HepG2 (cell line): ENCODE data around the gene BACE1-AS. TPM values are rescaled to one million over a fixed set of nuclear protein-coding genes. Genes with fewer than 3 reads are reported as not detected.

ENCODE experiments used
- ARNT ChIP-seq: fragments of 450-650 bp; IDR thresholded peaks from 2 replicates; pipeline ENCODE4 v1.6.1; 2017
- HES4 ChIP-seq: sonication (generic); formaldehyde crosslinking; IDR thresholded peaks from 2 replicates; pipeline ENCODE4 v1.9.0; 2021; ENCODE audit warnings: mild to moderate bottlenecking, missing genetic modification reagents, borderline replicate concordance
- KDM5A ChIP-seq: fragments of 200-600 bp; sonication (generic); IDR thresholded peaks from 2 replicates; pipeline ENCODE4 v1.7.0; 2018; ENCODE audit warnings: antibody characterized with exemption, mild to moderate bottlenecking, low read length, borderline replicate concordance
- MZF1 ChIP-seq: sonication (generic); formaldehyde crosslinking; IDR thresholded peaks from 2 replicates; pipeline ENCODE4 v1.8.1; 2023; ENCODE audit warnings: mild to moderate bottlenecking, missing genetic modification reagents, borderline replicate concordance
- REPIN1 ChIP-seq: sonication (generic); formaldehyde crosslinking; IDR thresholded peaks from 2 replicates; pipeline ENCODE4 v1.8.0; 2022; ENCODE audit warnings: missing genetic modification reagents, low read depth, mild to moderate bottlenecking, borderline replicate concordance
- SP140L ChIP-seq: sonication (generic); formaldehyde crosslinking; IDR thresholded peaks from 2 replicates; pipeline ENCODE4 v1.4.0; 2020; ENCODE audit warnings: missing genetic modification reagents, borderline replicate concordance
- THYN1 ChIP-seq: sonication (generic); formaldehyde crosslinking; IDR thresholded peaks from 2 replicates; pipeline ENCODE4 v1.8.1; 2023; ENCODE audit warnings: low read depth, mild to moderate bottlenecking, moderate library complexity, missing genetic modification reagents, borderline replicate concordance
- ZNF17 ChIP-seq: sonication (generic); formaldehyde crosslinking; IDR thresholded peaks from 2 replicates; pipeline ENCODE4 v1.5.0; 2020; ENCODE audit warnings: mild to moderate bottlenecking, missing genetic modification reagents
- ZNF382 ChIP-seq: sonication (generic); formaldehyde crosslinking; IDR thresholded peaks from 2 replicates; pipeline ENCODE4 v1.5.0; 2020; ENCODE audit warnings: missing genetic modification reagents, mild to moderate bottlenecking, borderline replicate concordance
- polyA plus RNA-seq, 8 experiments: library from polyadenylated mRNA; depleted of rRNA in 3 of 8; stranded (reverse) in 7 of 8; unstranded in 1 of 8; fragments of >200 nt; fragmentation: Illumina TruSeq in 4 of 8; extraction: Trizol in 4 of 8; gene quantifications; 2 replicates each; pipeline versions ENCODE4 v1.2.1 to v1.2.3, GENCODE V29; 2011 to 2016; ENCODE audit warnings: low read depth in 4 of 8, missing spikeins in 1 of 8, mixed read lengths in 1 of 8; ENCODE audit not compliant: insufficient read depth in 1 of 8
- total RNA-seq, 5 experiments: library from RNA; depleted of rRNA; stranded (reverse); fragments of >200 nt; fragmentation: Illumina TruSeq; extraction: Trizol; gene quantifications; 2 replicates each; pipeline ENCODE4 v1.2.3, GENCODE V29; 2016; ENCODE audit warnings: low read depth in 1 of 5
- TF ChIP-seq, protein P1 (sequence below): sonication (generic); formaldehyde crosslinking; IDR thresholded peaks from 2 replicates; pipeline ENCODE4 v1.4.0; 2020; ENCODE audit warnings: missing genetic modification reagents, borderline replicate concordance
- TF ChIP-seq, protein P2 (sequence below): IDR thresholded peaks from 2 replicates; pipeline ENCODE4 v1.6.1; 2016; ENCODE audit warnings: low read depth
- TF ChIP-seq, protein P3 (sequence below): sonication (generic); formaldehyde crosslinking; IDR thresholded peaks from 2 replicates; pipeline ENCODE4 v1.4.0; 2020; ENCODE audit warnings: mild to moderate bottlenecking, missing genetic modification reagents, borderline replicate concordance
- TF ChIP-seq, protein P4 (sequence below): sonication (generic); formaldehyde crosslinking; IDR thresholded peaks from 2 replicates; pipeline ENCODE4 v1.5.0; 2020; ENCODE audit warnings: missing genetic modification reagents
- TF ChIP-seq, protein P5 (sequence below): sonication (generic); formaldehyde crosslinking; IDR thresholded peaks from 2 replicates; pipeline ENCODE4 v1.4.0; 2020; ENCODE audit warnings: missing genetic modification reagents, mild to moderate bottlenecking, borderline replicate concordance
- TF ChIP-seq, protein P6 (sequence below): IDR thresholded peaks from 2 replicates; pipeline ENCODE4 v1.6.1; 2016; ENCODE audit warnings: low read depth, control low read depth

The BACE1-AS gene
- total and polyA plus RNA-seq, 2 of the 13 experiments (the other 11 are each of a cell fraction or from before 2014, with no cell fraction given), result 2.0 to 3.9 TPM

DNA sequence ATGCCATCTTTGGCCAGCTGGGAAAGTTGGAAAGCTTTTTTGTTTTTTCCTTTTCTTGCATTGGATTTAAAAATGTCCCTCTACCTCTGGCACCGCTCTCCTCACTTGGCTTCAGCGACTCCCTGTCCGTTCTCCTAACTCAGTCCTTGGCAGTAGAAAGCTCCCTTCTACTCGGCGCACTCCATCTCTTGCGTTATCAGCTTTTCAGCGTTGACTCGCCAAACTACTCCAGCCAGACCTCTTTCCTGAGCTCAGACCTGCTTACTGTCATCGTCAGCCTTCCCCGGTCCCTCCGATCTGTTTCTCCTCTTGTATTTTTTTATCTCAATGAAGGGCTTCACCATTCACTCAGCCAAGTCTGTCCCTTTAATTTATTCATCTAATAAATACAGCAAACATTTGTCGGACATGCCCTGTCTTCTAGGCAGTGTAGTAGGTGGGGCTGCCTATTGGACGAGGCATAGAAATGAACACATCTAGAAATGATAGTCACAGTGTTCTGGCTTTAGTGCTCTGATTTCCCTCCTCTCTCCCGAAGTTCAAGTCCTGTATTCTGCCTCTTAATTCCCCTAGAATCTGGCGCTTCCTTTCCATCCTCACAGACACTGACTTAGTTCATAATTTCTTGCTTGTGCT lies 37.3 kb downstream of the BACE1-AS start (continued):
- no peak for TF ChIP-seq ZNF17 (CRISPR knock-in tag)
- TF ChIP-seq, protein P1, sequence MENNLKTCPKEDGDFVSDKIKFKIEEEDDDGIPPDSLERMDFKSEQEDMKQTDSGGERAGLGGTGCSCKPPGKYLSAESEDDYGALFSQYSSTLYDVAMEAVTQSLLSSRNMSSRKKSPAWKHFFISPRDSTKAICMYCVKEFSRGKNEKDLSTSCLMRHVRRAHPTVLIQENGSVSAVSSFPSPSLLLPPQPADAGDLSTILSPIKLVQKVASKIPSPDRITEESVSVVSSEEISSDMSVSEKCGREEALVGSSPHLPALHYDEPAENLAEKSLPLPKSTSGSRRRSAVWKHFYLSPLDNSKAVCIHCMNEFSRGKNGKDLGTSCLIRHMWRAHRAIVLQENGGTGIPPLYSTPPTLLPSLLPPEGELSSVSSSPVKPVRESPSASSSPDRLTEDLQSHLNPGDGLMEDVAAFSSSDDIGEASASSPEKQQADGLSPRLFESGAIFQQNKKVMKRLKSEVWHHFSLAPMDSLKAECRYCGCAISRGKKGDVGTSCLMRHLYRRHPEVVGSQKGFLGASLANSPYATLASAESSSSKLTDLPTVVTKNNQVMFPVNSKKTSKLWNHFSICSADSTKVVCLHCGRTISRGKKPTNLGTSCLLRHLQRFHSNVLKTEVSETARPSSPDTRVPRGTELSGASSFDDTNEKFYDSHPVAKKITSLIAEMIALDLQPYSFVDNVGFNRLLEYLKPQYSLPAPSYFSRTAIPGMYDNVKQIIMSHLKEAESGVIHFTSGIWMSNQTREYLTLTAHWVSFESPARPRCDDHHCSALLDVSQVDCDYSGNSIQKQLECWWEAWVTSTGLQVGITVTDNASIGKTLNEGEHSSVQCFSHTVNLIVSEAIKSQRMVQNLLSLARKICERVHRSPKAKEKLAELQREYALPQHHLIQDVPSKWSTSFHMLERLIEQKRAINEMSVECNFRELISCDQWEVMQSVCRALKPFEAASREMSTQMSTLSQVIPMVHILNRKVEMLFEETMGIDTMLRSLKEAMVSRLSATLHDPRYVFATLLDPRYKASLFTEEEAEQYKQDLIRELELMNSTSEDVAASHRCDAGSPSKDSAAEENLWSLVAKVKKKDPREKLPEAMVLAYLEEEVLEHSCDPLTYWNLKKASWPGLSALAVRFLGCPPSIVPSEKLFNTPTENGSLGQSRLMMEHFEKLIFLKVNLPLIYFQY, result no peak
- no peak for TF ChIP-seq ZNF382
- TF ChIP-seq REPIN1 (CRISPR knock-in tag), result 0 out of 2 replicates have a peak, but pooled peaks have one; percentile 26
- no peak for TF ChIP-seq SP140L (CRISPR knock-in tag)
- TF ChIP-seq, protein P2, sequence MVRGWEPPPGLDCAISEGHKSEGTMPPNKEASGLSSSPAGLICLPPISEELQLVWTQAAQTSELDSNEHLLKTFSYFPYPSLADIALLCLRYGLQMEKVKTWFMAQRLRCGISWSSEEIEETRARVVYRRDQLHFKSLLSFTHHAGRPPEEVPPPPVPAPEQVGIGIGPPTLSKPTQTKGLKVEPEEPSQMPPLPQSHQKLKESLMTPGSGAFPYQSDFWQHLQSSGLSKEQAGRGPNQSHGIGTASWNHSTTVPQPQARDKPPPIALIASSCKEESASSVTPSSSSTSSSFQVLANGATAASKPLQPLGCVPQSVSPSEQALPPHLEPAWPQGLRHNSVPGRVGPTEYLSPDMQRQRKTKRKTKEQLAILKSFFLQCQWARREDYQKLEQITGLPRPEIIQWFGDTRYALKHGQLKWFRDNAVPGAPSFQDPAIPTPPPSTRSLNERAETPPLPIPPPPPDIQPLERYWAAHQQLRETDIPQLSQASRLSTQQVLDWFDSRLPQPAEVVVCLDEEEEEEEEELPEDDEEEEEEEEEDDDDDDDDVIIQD (CRISPR knock-in tag), result no peak
- no peak for TF ChIP-seq HES4 (CRISPR knock-in tag)
- TF ChIP-seq, protein P3, sequence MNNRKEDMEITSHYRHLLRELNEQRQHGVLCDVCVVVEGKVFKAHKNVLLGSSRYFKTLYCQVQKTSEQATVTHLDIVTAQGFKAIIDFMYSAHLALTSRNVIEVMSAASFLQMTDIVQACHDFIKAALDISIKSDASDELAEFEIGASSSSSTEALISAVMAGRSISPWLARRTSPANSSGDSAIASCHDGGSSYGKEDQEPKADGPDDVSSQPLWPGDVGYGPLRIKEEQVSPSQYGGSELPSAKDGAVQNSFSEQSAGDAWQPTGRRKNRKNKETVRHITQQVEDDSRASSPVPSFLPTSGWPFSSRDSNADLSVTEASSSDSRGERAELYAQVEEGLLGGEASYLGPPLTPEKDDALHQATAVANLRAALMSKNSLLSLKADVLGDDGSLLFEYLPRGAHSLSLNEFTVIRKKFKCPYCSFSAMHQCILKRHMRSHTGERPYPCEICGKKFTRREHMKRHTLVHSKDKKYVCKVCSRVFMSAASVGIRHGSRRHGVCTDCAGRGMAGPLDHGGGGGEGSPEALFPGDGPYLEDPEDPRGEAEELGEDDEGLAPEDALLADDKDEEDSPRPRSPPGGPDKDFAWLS, result no peak
- TF ChIP-seq THYN1 (CRISPR knock-in tag), result 0 out of 2 replicates have a peak, but pooled peaks have one; percentile 4
- TF ChIP-seq, protein P4, sequence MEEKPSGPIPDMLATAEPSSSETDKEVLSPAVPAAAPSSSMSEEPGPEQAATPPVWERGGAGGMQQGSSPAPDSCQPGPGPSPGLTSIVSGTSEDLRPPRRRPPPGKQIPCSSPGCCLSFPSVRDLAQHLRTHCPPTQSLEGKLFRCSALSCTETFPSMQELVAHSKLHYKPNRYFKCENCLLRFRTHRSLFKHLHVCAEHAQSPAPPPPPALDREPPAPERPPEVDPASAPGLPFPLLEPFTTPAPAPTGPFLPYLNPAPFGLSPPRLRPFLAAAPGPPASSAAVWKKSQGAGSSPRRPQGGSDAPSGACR (CRISPR knock-in tag), result 0 out of 2 replicates have a peak, but pooled peaks have one; percentile 3
- no peak for TF ChIP-seq MZF1 (CRISPR knock-in tag)
- TF ChIP-seq ARNT, result no peak
- TF ChIP-seq KDM5A, result no peak
- TF ChIP-seq, protein P5, sequence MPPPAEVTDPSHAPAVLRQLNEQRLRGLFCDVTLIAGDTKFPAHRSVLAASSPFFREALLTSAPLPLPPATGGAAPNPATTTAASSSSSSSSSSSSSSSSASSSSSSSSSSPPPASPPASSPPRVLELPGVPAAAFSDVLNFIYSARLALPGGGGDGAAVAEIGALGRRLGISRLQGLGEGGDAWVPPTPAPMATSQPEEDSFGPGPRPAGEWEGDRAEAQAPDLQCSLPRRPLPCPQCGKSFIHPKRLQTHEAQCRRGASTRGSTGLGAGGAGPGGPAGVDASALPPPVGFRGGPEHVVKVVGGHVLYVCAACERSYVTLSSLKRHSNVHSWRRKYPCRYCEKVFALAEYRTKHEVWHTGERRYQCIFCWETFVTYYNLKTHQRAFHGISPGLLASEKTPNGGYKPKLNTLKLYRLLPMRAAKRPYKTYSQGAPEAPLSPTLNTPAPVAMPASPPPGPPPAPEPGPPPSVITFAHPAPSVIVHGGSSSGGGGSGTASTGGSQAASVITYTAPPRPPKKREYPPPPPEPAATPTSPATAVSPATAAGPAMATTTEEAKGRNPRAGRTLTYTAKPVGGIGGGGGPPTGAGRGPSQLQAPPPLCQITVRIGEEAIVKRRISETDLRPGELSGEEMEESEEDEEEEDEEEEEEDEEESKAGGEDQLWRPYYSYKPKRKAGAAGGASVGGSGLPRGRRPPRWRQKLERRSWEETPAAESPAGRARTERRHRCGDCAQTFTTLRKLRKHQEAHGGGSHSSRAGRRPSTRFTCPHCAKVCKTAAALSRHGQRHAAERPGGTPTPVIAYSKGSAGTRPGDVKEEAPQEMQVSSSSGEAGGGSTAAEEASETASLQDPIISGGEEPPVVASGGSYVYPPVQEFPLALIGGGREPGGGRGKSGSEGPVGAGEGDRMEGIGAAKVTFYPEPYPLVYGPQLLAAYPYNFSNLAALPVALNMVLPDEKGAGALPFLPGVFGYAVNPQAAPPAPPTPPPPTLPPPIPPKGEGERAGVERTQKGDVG, result 0 out of 2 replicates have a peak, but pooled peaks have one; percentile 10
- TF ChIP-seq, protein P6, sequence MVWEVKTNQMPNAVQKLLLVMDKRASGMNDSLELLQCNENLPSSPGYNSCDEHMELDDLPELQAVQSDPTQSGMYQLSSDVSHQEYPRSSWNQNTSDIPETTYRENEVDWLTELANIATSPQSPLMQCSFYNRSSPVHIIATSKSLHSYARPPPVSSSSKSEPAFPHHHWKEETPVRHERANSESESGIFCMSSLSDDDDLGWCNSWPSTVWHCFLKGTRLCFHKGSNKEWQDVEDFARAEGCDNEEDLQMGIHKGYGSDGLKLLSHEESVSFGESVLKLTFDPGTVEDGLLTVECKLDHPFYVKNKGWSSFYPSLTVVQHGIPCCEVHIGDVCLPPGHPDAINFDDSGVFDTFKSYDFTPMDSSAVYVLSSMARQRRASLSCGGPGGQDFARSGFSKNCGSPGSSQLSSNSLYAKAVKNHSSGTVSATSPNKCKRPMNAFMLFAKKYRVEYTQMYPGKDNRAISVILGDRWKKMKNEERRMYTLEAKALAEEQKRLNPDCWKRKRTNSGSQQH (CRISPR knock-in tag), result no peak
